HG03575 (cell line): ENCODE results near the gene BCAS2.

Experiments
- ATAC-seq: cut with Tn5 transposase; IDR thresholded peaks from one replicate; pipeline ENCODE4 v1.9.1; 2021; ENCODE audit not compliant: unreplicated experiment, insufficient number of reproducible peaks, low FRiP score; ENCODE audit errors: extremely low read depth

Gene BCAS2

DNA sequence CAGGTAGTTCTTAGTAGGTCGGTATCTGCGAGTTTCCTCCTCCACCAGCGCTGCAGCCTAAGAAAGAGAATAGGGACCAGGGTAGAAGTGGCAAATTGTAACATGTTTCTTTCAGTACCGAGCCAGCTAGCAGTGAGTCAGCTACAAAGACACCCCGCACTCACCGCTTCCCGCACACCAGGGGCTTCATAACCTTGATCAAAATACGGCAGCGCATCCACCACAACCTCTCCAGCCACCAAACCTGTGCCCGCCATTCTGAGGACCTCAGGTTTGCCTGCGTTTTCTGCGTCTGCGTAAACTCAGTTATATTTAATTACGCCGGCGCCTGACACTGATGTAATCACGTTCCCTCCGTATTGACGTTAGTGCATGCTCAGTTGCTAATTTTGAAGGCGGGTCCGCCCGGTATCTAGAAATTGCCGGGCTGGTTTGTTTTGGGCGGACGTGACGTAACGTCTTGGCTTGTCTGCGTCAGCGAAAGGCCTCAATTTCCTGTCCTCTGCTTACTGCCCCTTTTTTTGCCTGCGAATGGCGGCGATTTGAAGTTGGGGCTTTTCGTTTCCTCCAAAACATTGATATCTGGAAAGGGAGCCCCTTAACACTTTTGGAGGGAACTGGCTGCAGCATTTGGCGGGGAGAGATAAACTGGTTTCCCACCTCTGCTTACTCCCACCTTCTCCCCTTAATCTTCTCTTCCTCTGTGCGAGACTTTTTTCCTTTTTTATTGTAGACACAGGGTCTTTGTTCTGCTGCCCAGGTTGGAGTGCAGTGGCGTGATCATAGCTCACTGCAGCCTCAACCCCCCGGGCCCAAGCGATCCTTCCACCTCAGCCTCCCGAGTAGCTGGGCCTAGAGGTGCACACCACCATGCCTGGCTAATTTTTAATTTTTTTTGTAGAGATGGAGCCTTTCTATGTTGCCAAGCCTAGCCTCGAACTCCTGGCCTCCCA is at the start of gene BCAS2:
Gene BCAS2 (minus strand): TSS at position 281 of the 953 bp plus-strand sequence. CDS start 24 bp downstream, at position 257.
- ATAC-seq = peak; percentile 98

DNA sequence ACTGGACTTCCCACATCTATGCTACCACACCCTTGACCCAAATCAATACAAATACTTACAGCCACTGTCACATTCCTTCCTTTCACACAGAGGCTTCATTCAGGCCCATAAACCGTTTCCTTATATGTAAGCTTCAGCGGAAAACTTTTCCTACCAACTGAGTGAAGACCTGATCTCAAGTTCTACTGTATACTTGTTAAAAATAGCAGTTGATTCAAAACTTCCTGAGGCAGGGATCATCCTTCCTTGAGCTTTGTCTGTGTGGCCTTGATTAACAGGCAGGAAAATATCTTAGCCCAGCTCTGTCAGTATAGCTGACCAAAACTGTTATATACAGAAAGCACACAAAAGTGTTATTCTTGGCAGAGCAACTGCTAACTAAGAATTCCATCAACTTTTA is 45.7 kb upstream of the BCAS2 start:
- ATAC-seq = no peak

DNA sequence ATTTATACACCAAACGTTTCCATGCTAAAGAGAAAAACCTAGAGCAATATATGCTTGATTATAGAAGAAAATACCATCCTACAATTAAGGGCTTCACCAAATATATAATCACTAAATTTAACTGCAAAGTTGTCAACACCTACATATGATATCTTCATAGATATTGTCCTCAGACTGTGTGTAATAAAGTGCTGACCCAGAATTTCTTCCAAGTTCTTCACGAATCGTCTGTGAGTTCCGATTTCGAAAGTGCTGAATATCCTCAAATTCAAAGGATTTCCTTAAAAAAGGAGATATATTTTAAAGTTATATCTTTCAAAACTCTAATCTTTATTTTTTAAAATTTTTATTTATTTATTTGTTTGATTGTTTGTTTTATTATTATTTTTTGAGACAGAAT is 41.9 kb upstream of the BCAS2 start:
- no peak for ATAC-seq

DNA sequence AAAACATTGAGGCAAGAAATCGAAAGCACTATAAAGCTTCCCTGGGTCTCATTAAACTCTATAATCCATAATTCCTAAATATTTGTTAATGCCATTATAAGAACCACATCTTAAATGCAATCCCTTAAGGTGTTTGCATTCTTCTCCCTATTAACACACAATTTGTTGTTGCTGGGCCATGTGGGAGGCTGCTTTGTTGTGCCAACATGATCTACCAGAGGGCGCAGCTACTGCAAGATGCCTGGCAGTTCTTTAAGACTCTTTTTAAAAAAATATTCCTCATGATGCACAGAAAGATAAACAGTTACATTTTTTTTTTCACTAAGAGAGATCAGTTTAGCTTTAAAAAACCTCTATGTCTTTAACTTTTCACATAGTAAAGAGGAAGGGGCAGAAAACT is 39.0 kb upstream of the BCAS2 start:
- no peak for ATAC-seq

DNA sequence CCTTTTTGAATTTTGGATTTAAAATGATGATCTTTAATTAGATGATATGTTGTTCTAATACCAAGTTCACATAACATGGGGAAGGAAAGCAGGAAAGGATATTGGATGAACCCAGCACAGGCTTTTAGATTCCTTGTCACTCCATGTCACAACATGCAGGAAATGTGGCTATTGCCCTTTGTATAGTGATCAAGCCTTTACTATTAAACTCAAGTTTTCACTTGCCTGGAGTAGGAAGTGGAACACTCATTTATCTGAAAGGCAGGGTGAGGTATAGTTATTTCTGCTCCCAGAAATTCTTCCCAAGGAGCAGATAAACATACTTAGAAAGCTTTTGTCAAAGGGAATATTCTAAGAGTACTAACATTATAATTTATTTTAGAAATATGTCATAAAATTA is 37.2 kb upstream of the BCAS2 start:
- ATAC-seq = no peak

DNA sequence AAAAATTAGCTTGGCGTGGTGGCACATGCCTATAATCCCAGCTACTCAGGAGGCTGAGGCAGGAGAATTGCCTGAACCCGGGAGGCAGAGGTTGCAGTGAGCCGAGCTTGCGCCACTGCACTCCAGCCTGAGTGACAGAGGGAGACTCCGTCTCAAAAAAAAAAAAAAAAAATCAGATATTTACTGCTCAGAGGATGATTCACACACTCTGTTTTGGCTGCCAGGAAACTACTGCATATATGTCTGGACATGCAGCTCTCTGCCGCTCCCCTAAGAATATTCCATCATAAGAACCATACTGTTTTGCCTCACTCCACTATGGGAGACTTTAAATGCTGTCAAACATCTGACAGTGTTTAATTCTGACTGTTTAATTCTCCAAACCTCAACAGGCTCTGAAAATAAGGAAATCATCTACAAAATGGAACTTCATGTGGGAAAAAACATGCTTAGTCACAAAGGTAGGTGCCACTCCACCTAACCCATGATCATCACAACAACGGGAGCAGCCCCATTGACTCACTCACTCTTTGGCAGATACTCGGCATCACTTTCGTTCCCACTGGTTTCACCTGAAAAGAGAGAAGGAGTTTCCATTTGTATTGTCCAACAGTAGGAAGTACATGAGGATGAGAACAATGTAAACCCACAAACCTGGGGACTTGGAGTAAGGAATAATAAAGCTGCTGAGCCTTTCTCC is 29.3 kb upstream of the BCAS2 start:
- no peak for ATAC-seq

DNA sequence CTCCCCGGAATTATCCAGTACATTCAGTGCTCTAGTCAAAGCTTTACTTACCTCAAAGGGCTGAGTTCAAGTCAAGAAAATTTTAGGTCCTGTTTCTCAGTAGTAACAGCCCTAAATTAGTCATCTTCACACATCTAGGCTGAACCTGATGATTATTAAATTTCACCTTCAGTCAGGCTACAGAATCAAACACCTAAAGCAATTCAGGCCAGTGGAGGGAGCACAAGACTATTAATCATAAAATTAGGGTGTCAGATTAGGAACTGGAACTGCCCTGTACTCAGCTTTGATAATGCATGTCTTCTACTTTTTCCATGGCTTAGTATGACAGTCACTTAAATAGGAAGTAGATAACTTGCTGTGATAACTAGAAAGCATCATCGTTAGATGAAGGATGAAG is 28.4 kb upstream of the BCAS2 start:
- no peak for ATAC-seq

DNA sequence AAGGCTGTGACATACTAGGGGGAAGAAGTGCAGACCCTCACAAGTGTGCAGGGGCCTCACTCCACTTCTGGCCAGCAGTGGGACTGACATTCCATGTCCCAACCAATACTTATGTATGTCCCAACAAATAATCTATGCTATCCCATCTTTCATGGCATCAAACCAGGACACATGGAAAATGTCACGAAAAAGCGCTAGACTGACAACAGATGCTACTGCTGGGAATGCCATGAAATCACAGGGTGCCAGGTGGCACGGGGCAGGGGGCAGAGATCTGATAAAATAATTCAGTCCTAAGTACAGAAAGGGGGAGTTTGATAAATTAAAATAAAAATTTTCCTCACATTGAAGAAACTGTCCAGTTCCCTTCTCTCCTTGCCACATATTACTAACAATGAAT is 27.6 kb upstream of the BCAS2 start:
- no peak for ATAC-seq

DNA sequence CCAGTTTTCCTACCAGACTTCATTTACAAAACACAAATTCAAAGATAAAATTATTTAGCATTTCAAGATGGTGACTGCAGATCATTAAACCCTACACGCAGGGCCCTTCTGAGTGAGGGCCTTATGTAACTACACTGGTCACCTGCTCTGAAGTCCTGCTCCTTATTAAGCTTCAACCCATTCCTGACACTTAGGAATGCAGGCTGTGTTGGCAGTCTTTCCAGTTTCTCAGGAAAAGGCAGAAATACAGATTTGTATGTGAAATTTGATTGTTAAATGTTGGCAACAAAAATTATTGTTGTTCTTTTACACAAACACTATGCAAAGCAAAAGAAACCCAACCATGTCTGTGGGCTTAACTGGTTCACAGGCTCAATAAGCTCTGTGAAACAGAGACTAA is 25.8 kb upstream of the BCAS2 start:
- no peak for ATAC-seq

DNA sequence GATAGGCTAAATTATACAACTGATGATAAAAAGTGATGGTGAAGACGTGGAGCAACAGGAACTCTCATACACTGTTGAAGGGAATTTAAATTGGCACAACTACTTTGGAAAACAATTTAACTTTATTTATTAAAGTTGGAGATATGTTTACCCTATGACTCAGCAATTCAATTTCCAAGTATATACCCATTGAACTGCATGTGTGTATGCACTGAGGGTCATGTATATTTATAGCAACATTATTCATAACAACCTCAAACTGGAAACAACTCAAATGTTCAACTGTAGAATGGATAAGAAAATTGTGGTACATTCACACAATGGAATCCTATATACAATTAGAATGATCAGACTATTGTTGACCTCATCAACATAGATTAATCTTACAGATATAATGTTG is 16.5 kb upstream of the BCAS2 start:
- no peak for ATAC-seq

DNA sequence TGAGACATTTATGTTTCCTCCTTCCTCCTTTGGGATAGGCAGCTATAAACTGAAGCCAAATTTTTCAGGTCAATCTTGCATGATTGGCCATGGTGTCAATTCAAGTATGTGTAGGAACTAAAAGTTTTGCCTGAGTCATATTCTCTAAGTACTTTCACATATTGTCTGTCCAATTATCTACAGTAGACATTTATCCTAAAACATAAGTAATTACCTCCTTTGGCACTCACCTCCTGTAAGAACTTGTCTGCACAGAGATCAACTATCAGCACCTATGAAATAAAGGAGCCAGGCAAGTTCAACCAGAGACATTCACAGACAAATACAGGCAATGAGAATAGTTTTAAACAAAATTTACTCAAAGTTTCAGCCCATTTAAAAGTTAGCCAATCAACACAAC is 14.2 kb upstream of the BCAS2 start:
- no peak for ATAC-seq

DNA sequence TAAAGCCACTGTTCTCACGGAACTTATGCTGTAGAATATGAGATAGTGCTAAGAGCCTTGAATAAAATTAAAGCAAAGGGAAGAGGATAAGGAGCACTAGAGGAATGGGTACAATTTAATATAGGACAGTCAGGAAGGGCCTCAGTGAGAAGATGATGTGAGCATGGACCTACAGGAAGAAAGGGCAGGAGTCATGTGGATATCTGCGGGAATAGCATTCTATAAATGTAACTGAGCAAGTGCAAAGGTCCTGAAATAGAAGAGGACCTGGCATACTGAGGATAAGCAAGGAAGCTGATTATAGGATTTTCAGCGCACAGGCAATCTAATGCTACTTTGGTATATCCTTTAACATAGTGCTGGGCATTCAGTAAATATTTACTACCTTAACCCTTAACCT is 12.6 kb upstream of the BCAS2 start:
- no peak for ATAC-seq

DNA sequence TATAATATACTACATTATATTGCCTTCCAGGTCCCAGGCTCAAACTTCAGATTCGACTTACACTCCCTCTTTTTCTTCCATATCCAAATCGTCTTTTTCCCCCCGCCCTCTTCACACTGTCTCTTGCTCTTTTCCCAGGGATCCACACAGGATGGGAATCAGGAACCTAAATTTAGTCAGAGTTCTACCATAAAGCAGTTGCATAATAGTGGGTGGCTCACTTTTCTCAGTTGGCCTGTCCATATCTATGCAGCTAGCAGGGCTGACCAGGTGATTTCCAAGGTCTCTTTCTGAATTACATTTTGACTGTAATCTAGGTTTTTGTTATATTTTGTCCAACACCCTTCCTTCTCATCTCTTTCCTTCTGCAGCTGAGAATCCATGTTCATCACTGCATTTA is 7.7 kb upstream of the BCAS2 start:
- no peak for ATAC-seq

DNA sequence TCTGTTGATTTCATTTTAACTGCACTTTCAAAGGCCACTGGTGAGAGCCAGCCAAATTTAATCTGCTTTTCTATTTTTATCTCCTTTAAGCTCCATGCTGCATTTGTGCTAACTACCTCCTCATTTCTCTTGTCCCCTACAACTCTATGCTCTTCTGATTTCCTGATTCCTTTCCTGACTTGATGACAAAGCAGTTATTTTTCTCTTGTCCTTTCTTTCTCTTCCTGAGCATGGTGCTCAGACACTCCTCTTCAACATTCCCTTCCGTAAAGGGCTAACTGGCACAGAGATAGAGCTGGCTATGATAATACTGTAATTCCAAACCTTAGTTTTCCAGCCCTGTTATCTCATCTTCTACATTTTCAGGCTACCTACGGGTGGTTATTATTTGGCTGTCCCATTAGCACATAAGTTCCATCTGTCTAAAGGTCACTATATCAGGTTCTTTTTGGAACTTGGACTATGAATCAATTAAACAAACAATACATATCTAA is 6.8 kb upstream of the BCAS2 start:
- no peak for ATAC-seq

DNA sequence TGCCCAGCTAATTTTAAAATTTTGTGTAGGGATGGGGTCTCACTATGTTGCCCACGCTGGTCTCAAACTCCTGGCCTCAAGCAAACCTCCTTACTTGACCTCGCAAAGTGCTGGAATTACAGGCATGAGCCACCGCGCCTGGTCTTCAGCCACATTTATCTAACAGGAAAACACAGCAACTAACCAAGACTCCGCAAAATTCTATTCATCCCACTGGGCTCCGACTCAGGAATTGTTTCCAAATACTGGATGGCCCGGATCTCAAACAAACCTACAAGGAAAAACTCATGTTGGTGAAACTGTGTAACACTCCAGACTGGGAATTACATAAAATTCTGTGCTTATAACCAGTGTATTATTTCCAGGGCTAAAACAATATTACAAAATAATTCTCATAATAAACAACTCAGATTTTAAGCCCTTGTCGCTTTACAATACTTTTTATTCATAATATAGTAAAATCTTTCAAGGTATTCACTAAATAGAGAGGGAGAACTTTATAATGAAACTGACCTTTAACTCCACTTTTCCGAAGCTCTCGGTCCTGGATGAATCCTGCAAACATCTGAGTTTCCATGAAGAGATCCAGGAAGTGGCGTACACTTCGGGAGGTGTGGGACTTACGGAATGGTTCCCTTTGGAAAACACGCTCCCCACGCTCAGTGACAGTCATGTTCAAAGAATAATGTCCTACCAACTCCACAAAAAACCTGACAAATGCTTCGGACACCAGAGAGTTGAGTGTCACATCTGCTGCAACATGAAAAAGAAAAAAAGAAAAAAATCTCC is 6.0 kb upstream of the BCAS2 start:
- ATAC-seq = no peak

DNA sequence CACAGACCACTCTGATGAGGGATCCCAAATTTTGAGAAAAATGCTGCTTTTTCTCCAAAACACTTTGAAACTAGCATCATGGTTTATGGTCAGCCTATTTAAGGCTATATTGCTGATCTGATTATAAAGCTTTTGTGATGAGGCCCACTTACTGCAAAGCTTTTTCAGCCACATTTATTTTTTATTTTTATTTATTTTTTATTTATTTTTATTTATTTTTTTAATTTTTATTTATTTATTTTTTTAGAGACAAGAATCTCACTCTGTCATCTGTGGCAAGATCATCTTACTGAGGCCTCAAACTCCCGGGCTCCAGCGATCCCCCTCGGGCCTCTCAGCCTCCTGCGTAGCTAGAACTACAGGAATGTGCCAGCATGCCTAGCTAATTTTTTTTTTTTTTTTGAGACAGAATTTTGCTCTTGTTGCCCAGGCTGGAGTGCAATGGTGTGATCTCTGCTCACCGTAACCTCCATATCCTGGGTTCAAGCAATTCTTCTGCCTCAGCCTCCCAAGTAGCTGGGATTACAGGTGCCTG is 5.2 kb upstream of the BCAS2 start:
- no peak for ATAC-seq

DNA sequence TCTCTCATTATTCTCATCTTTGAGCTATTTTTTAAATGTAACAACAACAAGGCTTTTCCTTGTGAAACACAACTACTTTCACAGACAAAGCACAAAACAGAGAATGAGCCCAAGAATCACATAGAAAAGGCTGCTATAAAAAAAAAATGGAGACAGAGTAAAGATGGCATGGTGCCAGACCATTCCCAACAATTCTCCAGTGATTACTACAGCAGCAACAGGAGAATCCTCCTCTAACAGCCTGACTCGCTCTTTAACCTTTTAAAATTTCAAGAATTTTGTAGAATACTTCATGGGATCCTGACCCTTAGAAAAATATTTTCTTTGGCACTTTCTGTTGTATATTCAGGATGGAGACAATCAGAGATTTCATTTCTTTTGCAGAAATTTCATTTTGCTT is 3.8 kb upstream of the BCAS2 start:
- ATAC-seq = no peak

DNA sequence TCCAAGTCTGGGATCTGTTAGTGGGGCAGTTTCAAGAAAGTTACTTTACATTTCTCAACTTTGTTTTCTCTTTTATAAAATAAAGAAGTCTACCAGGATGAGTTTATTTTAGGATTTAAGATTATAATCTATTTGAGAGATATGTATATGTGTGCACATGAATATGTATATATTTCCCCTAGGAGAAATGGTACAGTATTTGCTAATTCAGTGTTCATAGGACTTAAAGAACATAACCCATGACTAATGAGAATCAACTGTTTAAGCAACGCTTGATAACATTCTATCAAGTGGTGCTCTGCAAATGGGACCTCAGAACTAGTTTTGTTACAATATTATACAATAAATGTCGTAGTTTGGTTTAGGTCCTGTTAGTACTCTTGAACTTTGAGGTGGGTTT is 7.0 kb downstream of the BCAS2 start:
- ATAC-seq = no peak

DNA sequence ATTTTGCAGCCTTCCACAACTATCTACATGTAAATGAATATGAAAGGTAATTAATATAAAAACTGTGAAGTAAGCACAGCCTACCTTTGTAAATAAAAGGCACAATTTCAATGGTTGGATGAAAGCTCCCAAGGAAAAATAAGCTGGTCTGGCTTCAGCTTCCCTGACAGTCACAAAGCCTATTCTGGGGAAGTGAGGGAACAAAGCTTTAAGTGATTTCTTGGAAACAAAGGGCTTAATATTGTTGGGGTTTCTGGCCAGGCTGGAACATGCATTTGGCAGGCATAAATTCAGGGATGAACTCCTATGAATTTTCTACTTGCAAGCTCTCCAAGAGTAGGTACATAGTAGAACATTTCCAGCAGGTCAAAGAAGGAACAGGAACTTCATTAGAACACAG is 17.3 kb downstream of the BCAS2 start:
- ATAC-seq = no peak
